NK-92 (cell line): ENCODE results near the gene TRPM4.
"Not testable (repeated sequence)": the region's sequence is repeated elsewhere in the genome, so short reads cannot be mapped to it uniquely, and the experiment has no call there.

Experiments
- DNase-seq: peaks from one replicate; lab custom pipeline; 2025; ENCODE audit not compliant: unreplicated experiment; lab: John Stamatoyannopoulos, UW

Gene TRPM4

DNA sequence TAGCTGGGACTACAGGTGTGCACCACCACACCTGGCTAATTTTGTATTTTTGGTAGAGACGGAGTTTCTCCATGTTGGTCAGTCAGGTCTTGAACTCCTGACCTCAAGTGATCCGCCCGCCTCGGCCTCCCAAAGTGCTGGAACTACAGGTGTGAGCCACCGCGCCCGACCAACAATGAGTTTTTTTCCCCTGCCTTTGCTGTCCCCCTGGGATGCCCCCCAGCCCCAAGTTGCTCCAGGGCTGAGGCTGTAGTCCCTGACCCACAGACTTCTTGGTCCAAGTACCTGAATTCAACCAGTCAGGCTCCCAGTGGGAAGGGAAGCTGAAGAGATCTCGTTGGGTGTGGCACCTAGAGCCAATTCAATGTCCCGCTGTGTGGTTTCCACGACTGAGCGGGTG, 66.8 kb downstream of the TRPM4 start:
- DNase-seq = not testable (repeated sequence)

DNA sequence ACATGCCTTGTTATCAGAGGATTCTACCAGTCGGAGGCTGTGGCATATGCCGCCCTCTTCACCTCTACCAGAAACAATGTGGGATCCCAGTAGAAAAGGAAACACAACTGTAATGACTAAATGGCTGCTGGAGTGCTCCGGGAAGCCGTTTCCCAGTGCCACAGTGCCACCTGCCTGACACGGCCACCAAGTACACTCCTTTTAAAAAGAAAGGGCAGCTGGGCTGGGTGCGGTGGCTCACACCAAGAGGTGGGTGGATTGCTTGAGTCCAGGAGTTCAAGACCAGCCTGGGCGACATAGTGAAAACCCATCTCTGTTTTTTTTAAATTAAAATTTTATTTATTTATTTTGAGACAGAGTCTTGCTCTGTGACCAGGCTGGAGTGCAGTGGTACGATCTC, 67.3 kb downstream of the TRPM4 start:
- DNase-seq = no peak

DNA sequence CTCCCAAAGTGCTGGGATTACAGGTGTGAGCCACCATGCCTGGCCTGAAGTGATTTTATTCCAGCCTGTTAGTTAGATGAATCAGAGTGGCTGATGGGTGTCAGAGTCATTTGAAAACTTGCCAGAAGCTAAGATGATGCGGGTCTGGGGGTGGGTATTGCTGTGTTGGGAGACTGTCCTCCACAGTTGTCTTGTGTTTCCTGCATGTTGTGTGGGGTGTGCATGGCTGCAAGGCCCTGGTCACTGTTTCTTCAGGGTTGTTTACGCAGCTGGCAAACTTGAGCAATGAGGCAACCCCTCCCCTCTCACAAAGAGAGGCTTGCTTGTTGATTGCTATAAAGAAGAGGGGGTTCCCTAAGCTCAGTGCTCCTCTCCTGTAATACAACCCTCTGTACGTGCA, 71.8 kb downstream of the TRPM4 start:
- no peak for DNase-seq

DNA sequence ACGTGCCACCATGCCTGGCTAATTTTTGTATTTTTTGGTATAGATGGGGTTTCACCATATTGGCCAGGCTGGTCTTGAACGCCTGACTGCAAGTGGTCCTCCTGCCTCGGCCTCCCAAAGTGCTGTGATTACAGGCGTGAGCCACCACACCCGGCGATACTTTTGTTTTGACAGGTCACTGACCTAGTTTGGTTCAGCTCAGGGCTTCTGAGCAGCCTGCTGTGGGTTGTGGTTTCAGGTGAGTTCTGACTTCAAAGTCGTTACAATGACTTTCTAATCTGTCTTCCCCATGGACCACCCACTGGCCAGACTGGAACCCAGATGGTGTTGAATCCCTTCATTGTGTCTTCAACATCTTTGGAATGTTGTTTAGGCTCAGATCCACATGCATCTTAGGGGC, 73.8 kb downstream of the TRPM4 start:
- DNase-seq = no peak

DNA sequence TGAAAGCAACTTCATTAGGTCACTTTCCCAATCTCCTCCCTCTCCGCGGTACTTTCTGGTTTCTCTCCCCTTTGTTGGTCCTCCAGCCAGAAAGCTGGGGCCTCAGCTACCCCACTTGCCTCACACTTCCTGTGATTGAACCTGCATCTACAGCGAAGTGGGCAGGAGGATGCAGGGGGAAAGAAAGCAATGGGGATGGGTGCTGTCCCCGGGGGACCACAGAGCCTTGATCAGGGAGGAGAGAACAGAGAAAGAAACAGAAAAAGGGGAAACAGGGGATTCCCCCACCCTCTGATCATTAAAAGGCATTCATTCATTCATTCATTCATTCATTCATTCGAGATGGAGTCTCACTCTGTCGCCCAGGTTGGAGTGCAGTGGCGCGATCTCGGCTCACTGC, 74.2 kb downstream of the TRPM4 start:
- no peak for DNase-seq

DNA sequence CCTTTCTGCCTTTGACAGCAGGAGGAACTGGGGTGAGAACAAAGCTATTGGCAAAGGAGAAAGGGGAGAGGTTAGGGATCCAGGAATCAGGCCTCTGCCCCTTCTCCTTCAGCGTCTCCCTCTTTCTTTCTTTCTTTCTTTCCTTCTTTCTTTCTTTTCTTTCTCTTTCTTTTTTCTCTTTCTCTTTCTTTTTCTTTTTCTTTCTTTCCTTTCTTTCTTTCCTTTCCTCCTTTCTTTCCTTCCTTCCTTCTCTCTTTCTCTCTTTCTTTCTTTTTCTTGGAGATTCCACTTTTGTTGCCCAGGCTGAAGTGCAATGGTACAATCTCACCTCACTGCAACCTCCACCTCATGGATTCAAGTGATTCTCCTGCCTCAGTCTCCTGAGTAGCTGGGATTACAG, 75.6 kb downstream of the TRPM4 start:
- DNase-seq = no peak

DNA sequence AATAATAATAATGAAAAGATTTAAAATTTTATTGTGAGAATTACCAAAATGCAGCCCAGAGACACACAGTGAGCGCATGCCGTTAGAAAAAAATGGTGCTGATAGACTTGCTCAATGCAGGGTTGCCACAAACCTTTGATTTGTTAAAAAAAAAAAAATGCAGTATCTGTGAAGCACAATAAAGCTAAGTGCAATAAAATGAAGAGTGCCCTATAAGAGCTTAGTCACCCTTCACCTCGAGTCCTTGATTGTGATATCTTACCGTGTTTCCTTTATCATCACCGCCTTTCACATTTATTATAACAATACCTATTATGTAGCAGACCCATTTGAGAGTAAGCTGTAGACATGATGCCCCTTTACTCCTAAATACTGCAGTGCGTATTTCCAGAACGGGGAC, 84.2 kb downstream of the TRPM4 start:
- DNase-seq = no peak

DNA sequence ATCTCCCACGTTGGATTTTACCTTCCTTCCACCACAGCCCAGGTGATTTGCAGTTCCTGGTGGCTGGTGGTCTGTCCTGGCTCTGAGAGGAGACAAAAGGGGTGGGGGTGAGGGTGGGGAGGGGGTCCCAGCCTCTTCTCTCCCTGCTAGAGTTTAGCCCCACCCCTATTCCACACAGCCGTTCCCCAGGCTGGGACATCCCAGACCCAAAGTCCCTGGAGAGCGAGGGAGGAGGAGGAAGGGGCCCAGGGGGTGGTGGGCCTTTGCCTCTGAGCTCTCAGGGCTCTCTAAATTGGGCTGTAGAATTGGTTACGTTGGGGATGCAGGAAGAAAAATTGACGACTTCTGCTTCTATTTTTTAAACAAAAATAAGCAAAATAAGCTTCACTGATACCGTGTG, 85.5 kb downstream of the TRPM4 start:
- no peak for DNase-seq

DNA sequence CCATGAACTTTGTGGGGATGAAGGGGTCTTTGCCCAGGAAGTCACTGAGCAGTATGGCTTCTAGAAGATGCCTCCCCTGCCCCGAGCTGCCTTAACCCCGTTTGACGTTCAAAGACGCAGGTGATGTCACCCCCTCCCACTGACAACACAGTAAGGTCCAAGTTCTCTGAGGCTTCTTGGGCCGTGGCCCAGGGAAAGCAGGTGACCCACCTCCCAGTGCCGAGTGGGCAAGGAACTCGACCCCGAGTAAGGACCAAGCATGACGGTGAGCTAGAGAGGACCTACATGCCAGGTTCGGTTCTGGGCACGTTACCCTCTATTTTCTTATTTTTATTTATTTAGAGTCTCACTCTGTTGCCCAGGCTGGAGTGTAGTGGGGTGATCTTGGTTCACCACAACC, 86.1 kb downstream of the TRPM4 start:
- no peak for DNase-seq

DNA sequence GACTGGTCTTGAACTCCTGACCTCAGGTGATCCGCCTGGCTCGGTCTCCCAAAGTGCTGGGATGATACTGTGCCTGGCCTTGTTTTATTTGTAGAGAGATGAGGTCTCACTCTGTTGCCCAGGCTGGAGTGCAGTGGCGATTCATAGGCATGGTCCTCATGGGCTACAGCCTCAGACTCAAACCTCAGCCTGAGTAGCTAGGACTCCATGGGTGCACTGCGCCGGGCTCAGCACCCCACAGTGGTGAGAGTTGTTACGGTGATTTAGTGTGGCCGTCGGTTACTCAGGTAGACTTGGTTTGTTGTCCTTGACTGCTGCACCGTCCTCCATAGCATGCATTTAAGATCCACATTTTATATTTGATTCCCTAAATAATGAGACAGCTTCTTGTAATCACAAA, 86.7 kb downstream of the TRPM4 start:
- no peak for DNase-seq

DNA sequence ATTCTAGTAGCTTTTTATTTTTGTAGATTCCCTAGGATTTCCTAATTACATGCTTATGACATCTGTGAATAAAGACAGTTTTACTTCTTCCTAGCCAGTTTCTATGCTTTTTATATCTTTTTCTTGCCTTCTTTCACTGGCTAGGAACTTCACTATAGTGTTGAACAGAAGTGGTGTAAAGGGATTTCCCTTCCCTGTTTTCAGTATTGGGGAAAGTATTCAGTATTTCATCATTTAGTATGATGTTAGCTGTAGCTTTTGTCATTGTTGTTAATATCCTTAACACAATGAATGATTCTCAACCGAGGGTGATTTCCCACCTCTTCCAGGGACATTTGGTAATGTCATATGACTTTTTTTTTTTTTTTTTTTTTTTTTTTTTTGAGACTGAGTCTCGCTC, 90.1 kb downstream of the TRPM4 start:
- no peak for DNase-seq

DNA sequence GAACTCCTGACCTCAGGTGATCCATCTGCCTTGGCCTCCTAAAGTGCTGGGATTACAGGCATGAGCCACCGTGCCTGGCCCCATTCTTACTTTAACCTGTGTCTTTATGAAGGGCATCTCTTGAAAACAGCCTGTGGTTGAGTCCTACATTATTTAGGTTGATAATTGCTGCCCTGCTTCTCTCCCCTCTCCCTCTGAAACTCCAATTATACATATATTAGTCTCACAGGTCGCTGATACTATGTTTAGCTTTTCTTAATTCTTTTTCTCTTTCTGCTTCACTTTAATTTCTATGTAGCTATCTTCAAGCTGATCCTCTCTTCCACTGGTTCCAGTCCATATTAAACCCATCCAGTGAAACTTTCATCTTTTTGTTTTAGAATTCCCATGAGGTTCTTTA, 92.3 kb downstream of the TRPM4 start:
- no peak for DNase-seq

DNA sequence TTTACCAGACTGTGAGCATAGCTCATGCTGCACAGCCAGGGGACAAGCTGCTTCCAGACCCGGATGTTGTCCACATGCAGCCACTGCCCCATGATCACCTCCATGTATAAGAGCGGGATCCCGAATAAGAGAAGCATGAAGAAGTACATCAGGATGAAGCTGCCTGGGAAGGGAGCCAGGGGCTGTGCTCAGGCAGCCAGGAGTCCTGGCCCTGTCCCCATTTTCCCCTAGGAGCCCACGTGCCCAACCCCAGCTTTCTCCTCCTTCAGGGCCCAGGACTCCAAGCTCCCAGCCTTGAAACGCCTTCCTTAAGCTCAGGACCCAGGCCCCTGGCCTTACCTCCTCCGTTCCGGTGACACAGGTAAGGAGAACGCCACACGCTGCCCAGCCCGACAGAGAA, 98.1 kb downstream of the TRPM4 start:
- no peak for DNase-seq

DNA sequence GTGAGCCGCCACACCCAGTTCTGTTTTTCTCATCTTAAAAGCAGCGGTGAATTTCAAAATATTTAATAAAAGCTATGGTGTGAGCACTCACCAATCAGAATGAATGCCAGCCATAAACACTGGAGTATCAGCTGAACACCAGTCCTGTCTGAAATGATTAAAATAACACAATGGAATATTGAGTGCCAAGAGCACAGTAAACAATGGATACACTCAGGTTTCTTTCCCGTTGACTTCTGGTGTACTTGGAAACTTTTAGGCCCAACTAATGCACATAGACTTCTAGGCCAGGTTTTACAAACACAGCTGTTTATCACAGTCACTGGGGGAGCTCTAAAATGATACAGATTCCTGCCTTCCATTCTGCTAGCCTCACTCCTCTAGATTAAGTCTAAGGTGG, 99.1 kb downstream of the TRPM4 start:
- DNase-seq = no peak
